ENCODE measurements around the gene OSBPL6. TPM values are rescaled to one million over a fixed set of nuclear protein-coding genes. Genes with fewer than 3 reads are reported as not detected.

Gene OSBPL6
- total and polyA plus RNA-seq, 9 of the 15 experiments (the other 6 are each of a cell fraction or from before 2014, with no cell fraction given): 3.4 to 12.7 (median 9.3) TPM

- no peak for TF ChIP-seq GATA2 (CRISPR knock-in tag; IDR thresholded peaks at IDR 0.05)
- TF ChIP-seq ZBTB5 (IDR thresholded peaks at IDR 0.05): no peak
- TF ChIP-seq RBBP5 (IDR thresholded peaks at IDR 0.05; ENCODE audit: borderline replicate concordance, insufficient read depth, low read length, poor library complexity, severe bottlenecking): no peak
- TF ChIP-seq SRSF7 (optimal IDR thresholded peaks at IDR 0.05; ENCODE audit: low read depth, low read length): no peak
- TF ChIP-seq STAT5A (IDR thresholded peaks at IDR 0.05; ENCODE audit: borderline replicate concordance, low read length): no peak
- TF ChIP-seq E2F1 (CRISPR knock-in tag; IDR thresholded peaks at IDR 0.05): no peak
Measured at GRCh38 chr2:178317811-178318210, 123.5 kb downstream of the OSBPL6 start (continued).

GRCh38 chr2:178320011-178320585 is 125.8 kb downstream of the OSBPL6 start:
- no peak for DNase-seq (ENCODE audit: extremely low read depth in 1 of 4, low spot score in 3 of 4)
- Histone ChIP-seq H3K36me3 (ENCODE audit: control insufficient read depth, insufficient read depth, low read length) (no peaks in the 10 kb centered on the region), H3K4me1 (replicated peaks in 1 of 2; ENCODE audit: control insufficient read depth in 2 of 2, insufficient read depth in 2 of 2, low read length in 2 of 2) (peaks cover 4 to 10% of the 10 kb centered on the region in 2 experiments; a peak in 3 of 5 replicates), H3K4me2 (ENCODE audit: insufficient read depth, low read length) (no peak overlapping the region), H3K79me2 (ENCODE audit: control insufficient read depth, insufficient read depth, low read length) (no peaks in the 10 kb centered on the region), H3K27ac (ENCODE audit: extremely low read depth, low read depth, low read length) (no peak overlapping the region), H2AFZ (ENCODE audit: low read depth, low read length) (no peak overlapping the region), H3K9me3 (replicated peaks; ENCODE audit: control insufficient read depth, insufficient read depth, low read depth, low read length) (no peaks in the 10 kb centered on the region), H4K20me1 (replicated peaks; ENCODE audit: control insufficient read depth, insufficient read depth, low read length) (no peaks in the 10 kb centered on the region), H3K27me3 (ENCODE audit: control insufficient read depth in 2 of 2, insufficient read depth in 2 of 2, low read length in 2 of 2) (no peaks in the 10 kb centered on the region), H3K9ac (ENCODE audit: insufficient read depth in 1 of 2, low read depth in 2 of 2, low read length in 2 of 2) (no peak overlapping the region), H3K9me1 (ENCODE audit: control insufficient read depth, insufficient read depth, low read length) (no peaks in the 10 kb centered on the region), H3K4me3 (no peak overlapping the region)
- TF ChIP-seq ZNF780A (CRISPR knock-in tag; IDR thresholded peaks at IDR 0.05): no peak
- TF ChIP-seq SMAD2 (IDR thresholded peaks at IDR 0.05; ENCODE audit: low read depth, low read length): no peak
- TF ChIP-seq CHCHD3 (CRISPR knock-in tag; IDR thresholded peaks at IDR 0.05): no peak
- no peak for TF ChIP-seq ZNF121 (CRISPR knock-in tag; conservative IDR thresholded peaks at IDR 0.05)
- TF ChIP-seq STAT5A (IDR thresholded peaks at IDR 0.05; ENCODE audit: borderline replicate concordance, low read length): no peak
- TF ChIP-seq ZNF583 (CRISPR knock-in tag; IDR thresholded peaks at IDR 0.05): no peak
- TF ChIP-seq C11orf30 (IDR thresholded peaks at IDR 0.05; ENCODE audit: low read depth): no peak
- no peak for TF ChIP-seq SIRT6 (IDR thresholded peaks at IDR 0.05; ENCODE audit: low read depth, low read length)
- TF ChIP-seq KLF16 (IDR thresholded peaks at IDR 0.05): no peak
- no peak for TF ChIP-seq CTCFL (IDR thresholded peaks at IDR 0.05; ENCODE audit: borderline replicate concordance, insufficient read depth, low read depth, low read length, poor library complexity, severe bottlenecking)
- no peak for TF ChIP-seq PHB2 (IDR thresholded peaks at IDR 0.05; ENCODE audit: low read depth)
- no peak for TF ChIP-seq PPARD (CRISPR knock-in tag; IDR thresholded peaks at IDR 0.05)
- no peak for TF ChIP-seq ZNF12 (CRISPR knock-in tag; IDR thresholded peaks at IDR 0.05)
- BruUV-seq (replicated peaks): no TSS peak
- no peak for FAIRE-seq
- no peak for ATAC-seq
- in situ Hi-C loops (cut with MboI): no loop called here
- intact Hi-C loops (cut with micrococcal nuclease): no loop called here
- 43% methylated on average over 4 of the region's 4 CpGs for WGBS (ENCODE audit: insufficient coverage, low coverage, missing lambda C conversion rate)
- ChIA-PET CTCF (ENCODE audit: low intra/inter-chr PET ratio) (no interaction called here), POLR2A (interaction anchor here (1.3 to 1.9 kb wide), 4 partner anchors 8 to 19 kb away, joined by 3 to 8 read pairs (median 6); no protein-coding TSS in a partner anchor)
